NCI-H146 treated with DMSO at 0.1 percent for 48 hours (cell line): ENCODE results near the gene ZNF124.
A peak's percentile ranks its signal among the peaks of the same experiment; 100 is the strongest.

Source experiments
- DNase-seq: peaks from one replicate; lab custom pipeline; 2025; ENCODE audit not compliant: unreplicated experiment; lab: John Stamatoyannopoulos, UW

The ZNF124 gene

DNA sequence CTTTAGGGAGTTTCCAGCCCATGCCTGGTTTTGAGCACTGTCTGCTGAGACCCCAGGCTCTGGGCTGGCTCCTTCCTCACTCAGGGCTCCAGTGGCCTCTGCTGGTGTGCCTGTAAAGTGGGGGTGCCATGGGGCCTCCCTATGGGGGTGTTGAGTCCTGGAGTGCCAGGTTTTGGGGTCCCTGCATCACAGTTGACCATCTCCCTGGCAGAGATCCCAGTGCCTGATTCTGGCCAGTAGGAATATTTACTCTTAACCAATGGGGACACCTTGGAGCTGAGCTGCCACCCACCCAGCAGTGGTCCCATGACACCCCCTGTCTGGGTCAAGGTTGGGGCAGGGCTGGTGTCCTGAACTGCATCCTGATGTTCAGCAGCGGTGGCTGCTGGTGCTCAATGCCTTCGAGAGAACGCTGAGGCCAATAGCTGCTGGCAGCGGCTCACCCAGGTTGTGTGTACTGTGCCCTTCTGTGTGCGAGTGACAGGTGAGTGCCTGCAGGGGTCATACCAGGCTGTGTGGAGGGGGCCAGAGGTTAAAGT is 58.0 kb downstream of the ZNF124 start:
- no peak for DNase-seq

DNA sequence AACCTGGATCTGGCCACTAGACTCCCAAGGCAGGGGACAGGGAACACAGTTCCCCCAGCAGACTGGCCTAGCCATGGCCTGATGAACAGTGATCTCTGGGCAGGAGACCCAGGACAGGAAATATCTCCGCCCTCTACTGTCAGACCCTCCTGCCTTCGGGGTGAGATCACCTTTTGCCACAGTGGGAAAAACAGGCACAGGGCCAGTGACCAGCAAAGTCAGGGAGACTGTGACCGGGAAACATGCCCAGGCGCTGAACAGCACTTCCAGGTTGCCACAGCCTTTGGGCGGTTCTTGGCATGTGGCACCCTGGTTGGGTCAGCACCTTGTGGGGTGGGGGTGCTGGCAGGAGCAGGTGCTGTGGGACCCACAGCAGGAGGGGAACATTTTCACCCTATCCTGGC is 58.7 kb downstream of the ZNF124 start:
- no peak for DNase-seq

GRCh38 chr1:247112479-247112781 is 59.4 kb downstream of the ZNF124 start:
- no peak for DNase-seq

DNA sequence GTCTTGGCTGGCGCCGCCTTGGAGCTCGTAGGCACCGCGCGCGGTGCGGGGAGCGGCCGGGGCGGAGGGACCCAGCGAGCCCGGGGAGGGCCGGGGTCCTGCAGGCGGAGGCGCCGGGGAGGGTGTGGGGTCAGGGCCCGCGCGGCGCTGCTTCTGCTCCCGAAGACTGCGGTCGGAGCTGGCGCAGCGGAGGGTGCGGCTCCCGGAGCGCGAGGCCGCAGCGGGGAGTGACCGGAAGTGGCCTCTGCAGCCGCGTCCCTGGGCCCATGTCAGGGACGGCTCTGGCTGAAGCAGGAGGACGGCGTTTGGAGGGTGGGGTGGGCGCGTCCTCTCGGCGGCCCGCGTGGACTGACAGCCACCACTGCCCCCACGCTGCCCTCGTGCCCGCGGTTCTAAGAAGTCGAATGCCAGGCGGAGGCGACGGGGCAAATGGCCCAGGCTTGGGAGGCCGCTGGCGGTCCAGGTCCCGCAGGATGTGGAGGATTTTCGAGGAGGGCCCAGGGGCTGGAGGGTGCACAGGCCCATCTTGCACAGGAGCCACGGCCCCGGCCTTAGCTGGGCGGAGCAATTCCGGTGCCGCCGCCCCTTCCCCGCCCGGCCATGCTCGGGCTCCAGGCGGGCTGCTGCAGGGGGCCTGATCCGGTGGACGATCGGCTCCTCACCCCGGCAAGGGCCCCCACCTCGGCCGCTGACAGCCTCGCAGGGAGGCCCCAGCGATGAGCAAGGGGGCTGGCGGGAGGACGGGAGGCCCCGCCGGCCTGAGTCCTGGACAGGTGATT is 59.9 kb downstream of the ZNF124 start:
- DNase-seq: peak; percentile 71

GRCh38 chr1:247111259-247111699 is 60.5 kb downstream of the ZNF124 start:
- no peak for DNase-seq

GRCh38 chr1:247110627-247111258 is 61.1 kb downstream of the ZNF124 start:
- DNase-seq: no peak

DNA sequence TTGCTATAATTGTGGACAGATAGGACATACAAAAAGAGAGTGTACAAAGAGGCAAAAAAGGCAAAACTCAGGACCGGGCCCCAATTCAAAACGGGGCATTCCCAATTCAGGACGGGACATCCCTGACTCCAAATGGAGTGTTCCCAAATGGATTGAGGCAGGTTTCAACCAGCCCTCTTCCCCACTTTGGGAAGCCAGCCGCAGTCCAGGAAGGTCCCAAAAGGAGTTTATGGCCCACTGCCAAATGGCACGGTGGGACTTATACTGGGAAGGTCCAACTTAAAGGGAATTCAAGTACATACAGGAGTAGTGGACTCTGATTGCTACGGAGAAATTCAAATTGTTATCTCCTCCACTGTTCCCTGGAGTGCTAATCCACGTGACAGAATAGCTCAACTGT is 64.1 kb downstream of the ZNF124 start:
- no peak for DNase-seq

- DNase-seq: no peak
Measured at GRCh38 chr1:247105966-247106365, 65.9 kb downstream of the ZNF124 start.
